ENCODE results near the gene BMAL2. TPM values are rescaled to one million over a fixed set of nuclear protein-coding genes. Genes with fewer than 3 reads are reported as not detected.
A peak's percentile ranks its signal among the peaks of the same experiment; 100 is the strongest.

BMAL2 gene
- total and polyA plus RNA-seq, 12 donors, result 0.40 to 2.5 (median 1.1) TPM

DNA sequence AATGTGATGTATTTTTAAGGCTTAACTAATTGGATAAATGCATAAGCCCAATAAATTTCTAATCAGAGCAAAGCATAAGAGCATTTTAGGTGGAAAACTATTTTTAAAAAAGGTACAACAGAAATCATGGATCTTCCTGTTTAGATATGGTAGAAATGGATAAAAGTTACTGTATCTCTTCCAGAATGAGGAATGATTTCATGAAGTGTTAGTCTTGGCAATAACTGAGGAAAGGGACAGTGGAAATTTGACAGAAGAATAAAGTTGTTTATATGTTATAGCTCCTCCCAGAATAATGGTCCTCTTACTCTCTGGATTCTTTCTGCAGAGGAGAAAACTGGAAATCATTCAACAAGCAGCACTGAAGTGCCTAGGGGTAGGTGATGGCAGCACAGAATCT lies 32.4 kb upstream of the BMAL2 start:
- no peak for DNase-seq
- Histone ChIP-seq H3K36me3 (replicated peaks in 1 of 2) (peaks cover 0 to 7% of the 10 kb centered on the region in 2 donors), H3K4me1 (replicated peaks in 1 of 2) (no peaks in the 10 kb centered on the region), H3K9me3 (replicated peaks in 1 of 3) (no peaks in the 10 kb centered on the region), H3K27ac (no peak overlapping the region), H3K4me3 (no peak overlapping the region), H3K27me3 (no peaks in the 10 kb centered on the region)
- TF ChIP-seq, protein P1, sequence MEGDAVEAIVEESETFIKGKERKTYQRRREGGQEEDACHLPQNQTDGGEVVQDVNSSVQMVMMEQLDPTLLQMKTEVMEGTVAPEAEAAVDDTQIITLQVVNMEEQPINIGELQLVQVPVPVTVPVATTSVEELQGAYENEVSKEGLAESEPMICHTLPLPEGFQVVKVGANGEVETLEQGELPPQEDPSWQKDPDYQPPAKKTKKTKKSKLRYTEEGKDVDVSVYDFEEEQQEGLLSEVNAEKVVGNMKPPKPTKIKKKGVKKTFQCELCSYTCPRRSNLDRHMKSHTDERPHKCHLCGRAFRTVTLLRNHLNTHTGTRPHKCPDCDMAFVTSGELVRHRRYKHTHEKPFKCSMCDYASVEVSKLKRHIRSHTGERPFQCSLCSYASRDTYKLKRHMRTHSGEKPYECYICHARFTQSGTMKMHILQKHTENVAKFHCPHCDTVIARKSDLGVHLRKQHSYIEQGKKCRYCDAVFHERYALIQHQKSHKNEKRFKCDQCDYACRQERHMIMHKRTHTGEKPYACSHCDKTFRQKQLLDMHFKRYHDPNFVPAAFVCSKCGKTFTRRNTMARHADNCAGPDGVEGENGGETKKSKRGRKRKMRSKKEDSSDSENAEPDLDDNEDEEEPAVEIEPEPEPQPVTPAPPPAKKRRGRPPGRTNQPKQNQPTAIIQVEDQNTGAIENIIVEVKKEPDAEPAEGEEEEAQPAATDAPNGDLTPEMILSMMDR (IDR thresholded peaks at IDR 0.05), result no peak
- TF ChIP-seq POLR2A (IDR thresholded peaks at IDR 0.05), result no peak
- intact Hi-C loops (cut with DNase I), result loop anchor here in 1 of 2 donors (5.0 to 10.0 kb wide), 2 partner anchors 53 to 285 kb away; partner anchors contain the start of gene TM7SF3

DNA sequence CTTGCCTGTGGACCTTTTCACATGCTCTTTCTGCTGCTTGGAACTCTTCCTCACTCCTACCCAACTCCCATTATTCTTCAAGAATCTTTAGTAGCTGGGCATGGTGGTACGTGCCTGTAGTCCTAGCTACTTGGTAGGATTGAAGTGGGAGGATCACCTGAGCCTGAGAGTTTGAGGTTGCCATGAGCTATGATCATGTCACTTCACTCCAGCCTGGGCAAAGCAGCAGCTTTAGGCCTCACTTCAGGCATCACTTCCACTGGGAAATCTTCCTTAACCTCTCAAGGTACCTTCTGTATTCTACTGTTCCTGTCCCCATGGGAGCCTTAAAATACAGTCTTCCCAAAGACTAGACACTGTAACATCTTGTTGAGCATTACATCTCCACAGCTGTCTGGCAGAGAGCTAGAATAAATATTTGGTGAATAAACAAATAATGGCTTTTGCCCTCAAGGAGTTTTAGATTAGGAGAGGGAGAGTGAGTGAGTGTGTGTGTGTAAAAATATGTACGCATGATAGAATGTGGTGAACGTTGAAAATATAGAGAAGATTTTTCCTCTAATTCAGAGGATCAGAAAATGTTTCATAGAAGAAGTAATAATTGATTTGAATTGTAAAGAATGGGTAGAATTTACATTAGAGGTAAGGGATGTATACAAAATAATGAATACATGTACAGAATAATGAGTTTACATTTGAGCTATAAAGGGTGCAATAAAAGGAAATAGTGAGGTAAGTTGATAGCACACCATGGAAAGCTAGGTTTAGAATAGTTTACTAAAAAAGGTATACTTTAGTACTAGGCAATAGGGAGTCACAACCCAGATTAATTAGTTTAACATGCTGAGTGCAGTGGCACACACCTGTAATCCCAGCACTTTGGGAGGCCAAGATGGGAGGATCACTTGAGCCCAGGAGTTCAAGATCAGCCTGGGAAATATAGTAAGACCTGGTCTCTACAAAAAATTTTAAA lies 29.2 kb upstream of the BMAL2 start:
- Histone ChIP-seq H3K9me3 (replicated peaks in 1 of 3) (no peaks in the 10 kb centered on the region), H3K27me3 (no peaks in the 10 kb centered on the region), H3K36me3 (replicated peaks in 1 of 2) (peaks cover 0 to 4% of the 10 kb centered on the region in 2 donors), H3K4me3 (no peak overlapping the region), H3K27ac (no peak overlapping the region), H3K4me1 (replicated peaks in 1 of 2) (no peaks in the 10 kb centered on the region)
- TF ChIP-seq, protein P1 (IDR thresholded peaks at IDR 0.05), result no peak
- no peak for TF ChIP-seq POLR2A (IDR thresholded peaks at IDR 0.05)
- no peak for DNase-seq
- 67 to 83% (median 81%) methylated on average over 3 of the region's 3 CpGs for WGBS, 4 donors
- intact Hi-C loops (cut with DNase I), result loop anchor here in 1 of 2 donors (5.0 to 10.0 kb wide), 2 partner anchors 56 to 289 kb away; partner anchors contain the start of gene TM7SF3

DNA sequence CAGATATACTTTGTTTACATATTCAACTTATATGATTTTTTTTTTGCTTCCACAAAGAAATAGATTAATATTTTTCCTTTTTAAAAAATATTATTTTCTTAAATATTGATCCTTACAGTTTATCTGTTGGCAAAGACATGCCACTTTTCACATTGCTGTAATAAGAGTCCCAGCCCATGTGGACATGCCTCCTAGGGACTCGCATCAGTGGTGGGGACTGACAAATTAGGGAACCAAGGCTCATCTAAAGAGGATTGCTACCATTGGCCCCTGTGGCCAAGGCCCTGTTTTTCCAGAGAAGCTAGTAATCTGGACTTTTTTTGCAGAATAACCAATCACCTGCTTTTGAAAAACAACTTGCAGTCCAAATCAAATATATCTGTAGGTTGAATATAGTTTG lies 27.8 kb upstream of the BMAL2 start:
- DNase-seq, result no peak
- Histone ChIP-seq H3K9me3 (replicated peaks in 1 of 3) (no peaks in the 10 kb centered on the region), H3K27me3 (no peaks in the 10 kb centered on the region), H3K27ac (no peak overlapping the region), H3K4me1 (replicated peaks in 1 of 2) (no peaks in the 10 kb centered on the region), H3K4me3 (no peak overlapping the region), H3K36me3 (replicated peaks in 1 of 2) (peaks cover 0 to 10% of the 10 kb centered on the region in 2 donors)
- intact Hi-C loops (cut with DNase I), result loop anchor here in 1 of 2 donors (5.0 to 10.0 kb wide), 2 partner anchors 58 to 290 kb away; partner anchors contain the start of gene TM7SF3
- WGBS, 4 donors, result 65 to 90% (median 80%) methylated on average over 1 of the region's 1 CpG
- TF ChIP-seq, protein P1 (IDR thresholded peaks at IDR 0.05), result no peak
- TF ChIP-seq POLR2A (IDR thresholded peaks at IDR 0.05), result no peak

DNA sequence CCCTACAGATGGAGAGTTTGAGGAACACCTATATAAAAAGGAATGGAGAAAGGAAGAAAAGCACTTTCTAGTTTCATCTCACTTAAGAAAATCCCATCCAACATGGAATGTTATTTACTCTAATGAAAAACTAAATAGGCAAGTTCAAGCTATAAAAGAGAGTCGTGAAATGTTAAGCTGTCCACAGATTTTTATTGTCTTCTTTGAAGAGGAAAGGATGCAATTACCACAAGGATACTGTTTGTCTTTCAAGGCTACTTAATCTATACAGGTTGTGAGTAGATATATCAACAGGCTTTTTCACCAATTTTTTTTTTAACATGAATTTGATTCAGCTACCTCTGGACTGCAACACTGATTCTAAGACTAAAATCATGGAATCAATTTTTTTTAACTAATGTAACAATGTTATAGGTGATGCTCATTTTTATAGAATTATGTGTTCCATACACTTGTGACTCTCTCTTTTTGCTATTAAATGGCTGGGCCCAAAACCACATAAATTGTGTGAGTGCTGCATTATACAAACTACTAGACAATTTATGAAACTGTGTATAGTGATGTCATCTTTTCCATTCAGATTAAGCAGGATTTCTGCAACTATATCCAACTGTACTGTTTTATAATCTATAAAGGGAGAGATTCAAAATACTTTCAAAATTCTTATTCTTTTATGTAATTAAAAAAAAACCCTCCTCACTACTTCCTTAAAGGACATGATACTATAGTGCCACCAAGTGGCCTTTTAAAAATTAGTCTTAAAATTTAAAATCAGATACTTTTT lies 26.8 kb upstream of the BMAL2 start:
- intact Hi-C loops (cut with DNase I), result loop anchor here in 1 of 2 donors (10.0 kb wide), 1 partner anchor 291 kb away; the partner anchor contains the start of gene TM7SF3
- Histone ChIP-seq H3K36me3 (replicated peaks in 1 of 2) (peaks cover 0 to 14% of the 10 kb centered on the region in 2 donors), H3K27ac (peak overlapping the region in 1 of 5 donors; percentile 2), H3K27me3 (no peaks in the 10 kb centered on the region), H3K9me3 (replicated peaks in 1 of 3) (no peaks in the 10 kb centered on the region), H3K4me1 (replicated peaks in 1 of 2) (no peaks in the 10 kb centered on the region), H3K4me3 (no peak overlapping the region)
- 95 to 98% (median 97%) methylated on average over 1 of the region's 1 CpG for WGBS, 4 donors
- TF ChIP-seq, protein P1 (IDR thresholded peaks at IDR 0.05), result peak; percentile 40 to 74 (median 60)
- TF ChIP-seq POLR2A (IDR thresholded peaks at IDR 0.05), result no peak
- no peak for DNase-seq
